ENCODE data around the gene CCNF.
"Not testable (repeated sequence)": the region's sequence is repeated elsewhere in the genome, so short reads cannot be mapped to it uniquely, and the experiment has no call there.

- TF ChIP-seq ATF2 (CRISPR knock-in tag; IDR thresholded peaks at IDR 0.05); CBX2 (IDR thresholded peaks at IDR 0.05; ENCODE audit: insufficient read depth, low read length, poor library complexity, severe bottlenecking); JUND (IDR thresholded peaks at IDR 0.05; ENCODE audit: borderline replicate concordance, low read depth, low read length); JUND (tag; IDR thresholded peaks at IDR 0.05; ENCODE audit: borderline replicate concordance, low read depth, low read length); PHF8 (IDR thresholded peaks at IDR 0.05; ENCODE audit: borderline replicate concordance, low read length); RFX5 (IDR thresholded peaks at IDR 0.05; ENCODE audit: low read depth, low read length); FOXM1 (IDR thresholded peaks at IDR 0.05; ENCODE audit: low read depth); FOXM1 (CRISPR knock-in tag; IDR thresholded peaks at IDR 0.05; ENCODE audit: low read depth); CBX8 (IDR thresholded peaks at IDR 0.05; ENCODE audit: borderline replicate concordance, extremely low read depth, low read depth, low read length, poor library complexity, severe bottlenecking); GTF3C2 (IDR thresholded peaks at IDR 0.05; ENCODE audit: borderline replicate concordance, extremely low read depth, insufficient read length); STAT5B (CRISPR knock-in tag; IDR thresholded peaks at IDR 0.05); NFIC (IDR thresholded peaks at IDR 0.05): not testable (repeated sequence)
Measured at GRCh38 chr16:2385982-2386381, 43.3 kb upstream of the CCNF start.

All from K562 (cell line).